ENCODE data around the gene HAL.

GRCh38 chr12:95955549-95956159, 40.5 kb downstream of the HAL start:
- TF ChIP-seq, protein P1, sequence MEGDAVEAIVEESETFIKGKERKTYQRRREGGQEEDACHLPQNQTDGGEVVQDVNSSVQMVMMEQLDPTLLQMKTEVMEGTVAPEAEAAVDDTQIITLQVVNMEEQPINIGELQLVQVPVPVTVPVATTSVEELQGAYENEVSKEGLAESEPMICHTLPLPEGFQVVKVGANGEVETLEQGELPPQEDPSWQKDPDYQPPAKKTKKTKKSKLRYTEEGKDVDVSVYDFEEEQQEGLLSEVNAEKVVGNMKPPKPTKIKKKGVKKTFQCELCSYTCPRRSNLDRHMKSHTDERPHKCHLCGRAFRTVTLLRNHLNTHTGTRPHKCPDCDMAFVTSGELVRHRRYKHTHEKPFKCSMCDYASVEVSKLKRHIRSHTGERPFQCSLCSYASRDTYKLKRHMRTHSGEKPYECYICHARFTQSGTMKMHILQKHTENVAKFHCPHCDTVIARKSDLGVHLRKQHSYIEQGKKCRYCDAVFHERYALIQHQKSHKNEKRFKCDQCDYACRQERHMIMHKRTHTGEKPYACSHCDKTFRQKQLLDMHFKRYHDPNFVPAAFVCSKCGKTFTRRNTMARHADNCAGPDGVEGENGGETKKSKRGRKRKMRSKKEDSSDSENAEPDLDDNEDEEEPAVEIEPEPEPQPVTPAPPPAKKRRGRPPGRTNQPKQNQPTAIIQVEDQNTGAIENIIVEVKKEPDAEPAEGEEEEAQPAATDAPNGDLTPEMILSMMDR (IDR thresholded peaks at IDR 0.05; ENCODE audit: poor library complexity) = no peak
- no peak for TF ChIP-seq EZH2 (IDR thresholded peaks at IDR 0.05; ENCODE audit: borderline replicate concordance)
